ENCODE data around the gene OBSCN.

DNA sequence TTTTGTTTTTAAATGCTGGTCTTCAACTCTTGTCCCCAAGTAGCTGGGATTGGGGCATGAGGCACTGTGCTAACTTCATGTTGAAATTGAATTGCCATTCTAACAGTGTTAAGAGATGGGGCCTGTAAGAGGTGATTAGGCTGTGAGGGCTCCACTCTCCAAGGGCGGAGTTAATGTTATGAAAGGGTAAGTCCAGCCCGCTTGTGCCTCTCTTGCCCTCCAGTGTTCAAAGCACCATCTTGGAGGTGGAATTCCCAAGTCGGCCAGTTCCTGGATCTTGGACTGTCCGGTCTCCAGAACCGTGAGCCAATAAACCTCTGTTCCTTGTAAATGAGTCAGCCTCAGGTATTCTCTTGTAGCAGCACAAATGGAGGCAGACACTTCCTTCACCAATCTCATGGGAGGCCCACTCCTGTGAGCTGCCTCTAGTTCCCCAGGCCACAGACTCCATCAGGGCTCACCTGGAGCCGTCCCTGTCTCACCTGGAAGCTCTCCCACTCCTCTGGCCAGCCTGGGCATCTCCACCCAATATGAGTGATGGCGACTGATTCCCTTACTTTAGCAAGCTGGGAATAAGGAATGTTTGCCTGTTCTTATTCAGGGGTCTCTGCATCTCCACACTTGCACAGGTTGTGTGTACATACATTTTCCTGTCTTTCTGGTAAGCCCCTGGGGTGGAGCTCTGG, 26.7 kb upstream of the OBSCN start:
- TF ChIP-seq CTCF (IDR thresholded peaks at IDR 0.05) (no peak), EP300 (IDR thresholded peaks at IDR 0.05) (no peak), POLR2A (IDR thresholded peaks at IDR 0.05) (no peak)

Data from sigmoid colon (tissue), 4 donors.